ENCODE results near the gene TLR8.
A peak's percentile ranks its signal among the peaks of the same experiment; 100 is the strongest.
"Not testable (repeated sequence)": the region's sequence is repeated elsewhere in the genome, so short reads cannot be mapped to it uniquely, and the experiment has no call there.

The TLR8 gene

GRCh38 chrX:12947545-12948235 is 41.3 kb downstream of the TLR8 start:
- DNase-seq, result no peak

DNA sequence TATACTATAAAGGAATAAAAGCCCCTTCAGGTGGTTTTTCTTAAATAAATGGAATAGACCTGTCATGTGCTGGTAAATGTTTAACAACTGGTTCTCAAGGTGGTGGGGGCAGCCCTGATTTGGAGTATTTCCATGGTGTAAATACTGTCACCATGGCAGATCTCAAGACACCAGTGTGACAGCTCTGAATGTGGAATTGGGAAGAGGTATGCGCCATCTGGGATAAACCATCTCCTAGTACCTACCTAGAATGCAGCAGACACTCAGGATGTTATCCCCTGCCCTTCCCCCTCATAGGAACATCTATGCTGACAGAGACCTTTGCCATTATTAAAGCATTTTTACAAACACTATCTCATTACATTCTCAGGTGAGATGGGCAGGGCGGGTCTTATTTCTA is 42.1 kb downstream of the TLR8 start:
- DNase-seq, result no peak

GRCh38 chrX:12949205-12949926 is 42.9 kb downstream of the TLR8 start:
- DNase-seq, result no peak

DNA sequence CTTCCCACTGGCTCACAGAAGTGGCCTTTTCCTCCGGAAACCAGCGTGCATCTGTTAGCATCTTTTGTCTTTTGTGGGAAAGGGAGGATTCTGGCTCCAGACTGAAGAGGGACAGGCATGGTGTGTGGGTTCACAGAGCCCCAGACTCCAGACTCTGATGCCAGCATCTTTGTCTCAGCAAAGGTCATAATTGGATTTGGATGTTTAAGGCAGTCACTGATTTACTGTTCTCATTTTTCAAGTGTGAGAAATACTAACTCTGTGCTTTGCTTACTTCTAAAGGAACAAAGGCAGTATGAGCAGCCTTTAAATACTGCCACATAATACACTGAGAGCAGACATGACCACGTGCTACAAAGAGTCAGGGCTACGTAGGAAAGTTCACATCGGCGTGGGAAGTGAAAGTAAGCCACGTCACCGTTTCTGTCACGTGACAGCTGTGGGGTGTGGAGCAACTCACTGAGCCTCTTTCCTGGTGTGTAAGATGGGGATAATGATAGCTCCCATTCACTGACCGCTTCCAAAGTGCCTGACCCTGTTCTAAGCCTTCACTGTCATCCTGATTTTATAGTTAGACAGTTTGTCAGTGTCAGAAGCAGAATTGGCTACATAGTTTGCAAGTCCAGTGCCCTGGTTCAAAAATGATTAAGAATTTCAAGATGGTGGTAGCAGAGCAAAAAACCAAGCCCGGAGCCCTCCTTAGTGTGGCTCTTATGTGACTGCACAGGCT is 43.7 kb downstream of the TLR8 start:
- DNase-seq, result peak; percentile 94

GRCh38 chrX:12950851-12951594 is 44.6 kb downstream of the TLR8 start:
- DNase-seq, result peak; percentile 87

DNA sequence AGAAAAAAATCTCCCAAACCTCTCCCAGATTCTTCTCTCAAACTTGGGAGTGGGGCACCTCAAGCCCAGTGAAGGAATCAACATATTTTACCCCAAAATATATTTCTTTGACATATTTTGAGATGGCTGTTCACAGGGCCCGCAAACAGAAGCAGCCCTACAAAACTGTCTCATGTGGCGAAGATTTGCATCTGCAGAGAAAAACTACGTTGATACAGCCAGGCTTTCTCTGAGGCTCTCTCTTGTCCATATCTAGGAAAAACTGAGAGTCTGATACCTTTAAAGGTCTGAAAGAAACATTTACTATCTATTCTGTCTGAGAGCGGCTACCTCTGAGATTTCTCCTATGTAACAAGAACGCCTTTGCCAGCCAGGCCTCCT is 45.2 kb downstream of the TLR8 start:
- DNase-seq, result no peak

DNA sequence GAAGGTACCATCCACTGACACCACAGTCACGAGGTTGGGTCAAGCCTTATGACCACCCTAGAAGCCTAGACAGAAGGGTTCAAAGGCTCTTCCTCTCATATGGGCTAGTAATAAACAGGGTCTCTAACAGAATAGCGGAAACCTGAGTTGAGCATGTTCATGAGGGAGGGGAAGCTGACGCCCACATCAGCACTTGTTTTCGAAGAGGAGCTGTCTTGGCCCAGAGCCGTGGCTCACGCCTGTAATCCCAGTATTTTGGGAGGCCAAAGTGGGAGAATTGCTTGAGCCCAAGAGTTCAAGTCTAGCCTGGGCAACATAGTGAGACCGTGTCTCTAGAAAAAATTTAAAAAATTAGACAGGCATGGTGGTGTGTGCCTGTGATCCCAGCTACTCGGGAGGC is 47.0 kb downstream of the TLR8 start:
- no peak for DNase-seq

DNA sequence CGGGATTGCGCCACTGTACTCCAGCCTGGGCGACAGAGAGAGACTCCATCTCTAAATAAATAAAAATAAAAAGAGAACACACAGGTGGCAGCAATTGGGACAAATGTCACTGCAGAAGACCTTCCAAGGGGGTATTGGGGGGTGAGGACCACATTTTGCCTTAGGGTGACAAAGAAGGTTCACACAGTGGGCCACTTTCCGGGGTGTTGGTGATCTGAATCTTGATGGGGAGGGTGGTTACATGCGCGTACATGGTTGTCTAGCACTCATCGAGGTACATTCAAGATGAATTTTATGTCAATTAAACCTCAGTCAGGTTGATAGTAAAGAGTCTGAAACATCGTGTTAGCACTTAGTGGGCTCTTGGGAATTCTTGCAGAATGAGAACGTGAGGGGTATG is 48.0 kb downstream of the TLR8 start:
- no peak for DNase-seq

DNA sequence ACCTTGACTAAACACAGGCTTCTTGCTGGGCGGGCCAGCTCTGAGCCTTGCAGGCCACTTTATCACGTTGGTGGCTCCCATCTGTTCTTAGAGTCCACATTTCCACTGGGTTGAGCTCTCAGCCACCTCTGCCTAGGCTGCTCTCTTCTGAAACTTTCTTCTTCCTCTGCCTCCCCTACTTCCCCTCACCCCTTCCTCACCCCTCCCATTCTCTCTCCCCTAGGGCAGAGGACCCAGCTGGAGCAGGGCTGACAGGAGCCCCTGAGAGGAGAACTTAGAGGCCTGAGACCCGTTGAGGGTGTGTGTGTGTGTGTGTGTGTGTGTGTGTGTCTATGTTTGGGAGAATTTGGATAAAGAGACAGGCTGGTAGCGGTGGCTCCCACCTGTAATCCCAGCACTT is 48.6 kb downstream of the TLR8 start:
- DNase-seq, result no peak

DNA sequence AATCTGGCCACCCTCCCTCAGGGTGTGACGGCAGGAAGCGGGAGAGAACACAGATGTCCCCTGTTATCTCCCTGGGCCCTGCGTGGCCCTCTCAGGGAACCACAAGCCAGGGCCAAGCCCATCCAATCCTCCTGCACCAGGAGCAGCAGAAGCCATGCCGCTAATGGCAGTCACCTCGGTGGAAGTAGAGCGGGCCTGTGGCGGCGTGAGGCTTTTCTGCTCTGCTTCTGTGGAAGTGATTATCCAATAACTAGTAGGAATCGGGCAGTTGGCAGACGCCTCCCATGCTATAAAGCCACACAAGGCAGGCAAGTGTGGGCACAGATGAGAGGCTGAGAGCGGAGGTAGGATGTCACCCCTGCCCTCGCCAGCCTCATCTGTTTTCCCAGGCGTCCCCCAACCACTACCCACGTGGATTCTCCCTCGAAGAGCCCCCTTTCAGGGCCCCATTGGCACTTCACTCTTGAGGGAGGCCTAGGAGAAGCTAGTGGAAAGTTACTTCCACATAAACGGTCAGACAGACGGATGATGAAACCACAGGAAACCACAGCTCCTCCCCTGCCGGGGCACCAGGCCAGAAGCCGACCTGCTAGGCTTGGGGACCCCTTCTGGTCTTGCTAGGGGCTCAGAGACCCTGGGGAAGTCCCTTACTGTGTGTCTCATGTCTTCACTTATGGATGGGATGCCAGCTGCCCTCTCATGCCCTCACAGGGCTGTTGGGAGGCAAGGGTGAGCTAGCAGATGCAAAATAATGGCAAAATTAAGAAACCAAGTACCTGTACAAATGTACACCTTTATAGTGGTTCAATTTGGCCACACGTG is 49.7 kb downstream of the TLR8 start:
- DNase-seq, result peak; percentile 86

- peak; percentile 82 for DNase-seq
Measured at GRCh38 chrX:12956704-12957534, 50.5 kb downstream of the TLR8 start.

DNA sequence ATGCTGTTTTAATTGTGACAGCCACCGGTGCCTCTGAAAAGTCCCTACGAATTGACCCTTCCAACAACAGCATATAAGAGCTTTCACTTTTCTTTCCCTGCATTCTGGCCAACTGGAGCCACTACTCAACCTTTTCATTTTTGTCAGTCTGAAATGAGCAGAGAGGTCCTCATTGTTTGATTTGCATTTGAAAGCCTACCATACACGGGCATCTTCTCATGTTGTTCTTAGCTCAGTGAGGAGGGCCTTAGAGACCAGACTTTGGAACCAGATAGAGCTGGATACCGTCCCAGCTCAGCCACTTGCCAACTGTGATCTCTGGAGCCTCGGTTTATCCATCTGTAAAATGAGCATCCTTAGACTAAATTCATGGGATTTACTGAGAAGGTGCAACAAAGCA is 51.6 kb downstream of the TLR8 start:
- no peak for DNase-seq

DNA sequence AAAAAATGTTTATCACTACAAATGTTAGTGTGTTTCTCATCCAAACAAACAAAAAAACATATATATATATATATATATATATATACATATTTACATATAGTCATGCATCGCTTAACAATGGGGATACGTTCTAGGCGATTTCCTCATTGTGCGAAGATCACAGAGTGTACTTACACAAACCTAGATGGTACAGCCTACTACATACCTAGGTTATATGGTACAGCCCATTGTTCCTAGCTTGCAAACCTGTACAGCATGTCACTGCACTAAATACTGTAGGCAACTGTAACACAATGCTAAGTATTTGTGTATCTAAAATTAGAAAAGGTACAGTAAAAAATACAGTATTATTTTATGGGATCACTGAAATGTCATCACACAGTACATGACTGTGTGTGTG is 52.0 kb downstream of the TLR8 start:
- no peak for DNase-seq

- DNase-seq, result no peak
Measured at GRCh38 chrX:12961196-12961718, 54.8 kb downstream of the TLR8 start.

GRCh38 chrX:12962041-12962504 is 55.7 kb downstream of the TLR8 start:
- no peak for DNase-seq

DNA sequence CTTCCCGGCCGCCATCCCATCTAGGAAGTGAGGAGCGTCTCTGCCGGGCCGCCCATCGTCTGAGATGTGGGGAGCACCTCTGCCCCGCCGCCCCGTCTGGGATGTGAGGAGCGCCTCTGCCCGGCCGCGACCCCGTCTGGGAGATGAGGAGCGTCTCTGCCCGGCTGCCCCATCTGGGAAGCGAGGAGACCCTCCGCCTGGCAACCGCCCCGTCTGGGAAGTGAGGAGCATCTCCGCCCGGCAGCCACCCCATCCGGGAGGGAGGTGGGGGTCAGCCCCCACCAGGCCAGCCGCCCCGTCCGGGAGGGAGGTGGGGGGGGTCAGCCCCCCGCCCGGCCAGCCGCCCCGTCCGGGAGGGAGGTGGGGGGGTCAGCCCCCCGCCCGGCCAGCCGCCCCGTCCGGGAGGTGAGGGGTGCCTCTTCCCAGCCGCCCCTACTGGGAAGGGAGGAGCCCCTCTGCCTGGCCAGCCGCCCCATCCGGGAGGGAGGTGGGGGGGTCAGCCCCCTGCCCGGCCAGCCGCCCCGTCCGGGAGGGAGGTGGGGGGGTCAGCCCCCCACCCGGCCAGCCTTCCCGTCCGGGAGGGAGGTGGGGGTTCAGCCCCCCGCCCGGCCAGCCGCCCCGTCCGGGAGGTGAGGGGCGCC is 56.9 kb downstream of the TLR8 start:
- DNase-seq, result not testable (repeated sequence)

DNA sequence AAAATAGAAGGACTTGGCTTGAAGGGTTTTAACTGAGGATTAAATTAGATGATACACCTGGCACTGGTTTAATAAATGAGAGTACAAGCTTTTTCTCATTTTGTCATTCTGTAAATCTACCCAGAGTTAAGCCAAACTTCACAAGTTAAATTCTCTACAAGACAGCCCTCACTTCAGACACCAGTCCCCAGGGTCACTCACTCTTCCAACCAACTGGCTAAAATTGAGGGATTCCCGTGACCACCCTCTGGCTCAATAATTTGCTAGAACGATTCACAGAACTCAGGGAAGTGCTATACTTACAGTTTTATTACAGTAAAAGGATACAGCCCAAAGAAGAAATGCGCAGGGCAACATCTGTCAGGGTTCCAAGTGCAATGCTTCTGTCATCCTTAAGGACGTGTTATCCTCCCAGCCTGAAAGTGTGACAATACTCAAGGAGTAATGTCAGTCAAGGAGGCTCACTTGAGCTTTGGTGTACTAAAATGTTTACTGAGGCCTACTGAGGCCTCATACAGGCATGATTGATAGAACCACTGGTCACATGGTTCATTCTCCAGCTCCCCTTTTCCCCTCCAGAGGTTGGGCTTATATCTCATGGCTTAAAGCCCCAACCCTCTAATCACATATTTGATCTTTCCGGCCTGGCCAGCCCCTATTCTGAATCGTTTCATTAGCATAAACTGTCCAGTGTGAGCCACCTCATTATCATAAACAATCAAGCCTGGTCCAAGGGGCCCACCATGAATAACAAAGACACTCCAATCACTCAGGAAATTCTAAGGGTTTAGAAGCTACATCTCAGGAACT is 58.9 kb downstream of the TLR8 start:
- DNase-seq, result no peak

- DNase-seq, result no peak
Measured at GRCh38 chrX:12966151-12966550, 59.7 kb downstream of the TLR8 start.

- peak; percentile 72 for DNase-seq
Measured at GRCh38 chrX:12967711-12968465, 61.5 kb downstream of the TLR8 start.
